Adipocyte (in vitro differentiated cells): Measurements from ENCODE around the gene SKI.
"Not testable (repeated sequence)": the region's sequence is repeated elsewhere in the genome, so short reads cannot be mapped to it uniquely, and the experiment has no call there.

Source experiments
- DNase-seq: peaks from one replicate; pipeline ENCODE4 v3.0.0-alpha.2; 2015; ENCODE audit warnings: low read depth
- H3K27me3 ChIP-seq: replicated peaks from 2 replicates; pipeline ENCODE4 v1.7.0; 2013; ENCODE audit warnings: mild to moderate bottlenecking, low read length, moderate library complexity; ENCODE audit not compliant: control insufficient read depth, insufficient read depth
- H3K36me3 ChIP-seq: 2 replicates; pipeline ENCODE4 v1.7.0; 2013; ENCODE audit warnings: low read length, mild to moderate bottlenecking, moderate library complexity; ENCODE audit not compliant: control insufficient read depth, insufficient read depth, severe bottlenecking
- H3K4me1 ChIP-seq: 2 replicates; pipeline ENCODE4 v1.7.0; 2013; ENCODE audit warnings: mild to moderate bottlenecking, low read length, moderate library complexity; ENCODE audit not compliant: control insufficient read depth, insufficient read depth
- H3K4me3 ChIP-seq: 2 replicates; pipeline ENCODE4 v1.7.0; 2013; ENCODE audit warnings: mild to moderate bottlenecking, low read length, moderate library complexity
- H3K9ac ChIP-seq: 2 replicates; pipeline ENCODE4 v1.7.0; 2013; ENCODE audit warnings: mild to moderate bottlenecking, low read length, moderate library complexity
- H3K9me3 ChIP-seq: 2 replicates; pipeline ENCODE4 v1.7.0; 2013; ENCODE audit warnings: mild to moderate bottlenecking, low read length, moderate library complexity; ENCODE audit not compliant: control insufficient read depth

SKI gene

GRCh38 chr1:2253036-2253796, 25.1 kb downstream of the SKI start:
- no peak overlapping the region for H3K9ac ChIP-seq
- no peak for DNase-seq
- H3K4me3 ChIP-seq: no peak overlapping the region
- H3K36me3 ChIP-seq: peaks cover 6% of the 10 kb centered on the region
- H3K4me1 ChIP-seq: peaks cover 31% of the 10 kb centered on the region
- no peaks in the 10 kb centered on the region for H3K9me3 ChIP-seq
- H3K27me3 ChIP-seq: no peaks in the 10 kb centered on the region

DNA sequence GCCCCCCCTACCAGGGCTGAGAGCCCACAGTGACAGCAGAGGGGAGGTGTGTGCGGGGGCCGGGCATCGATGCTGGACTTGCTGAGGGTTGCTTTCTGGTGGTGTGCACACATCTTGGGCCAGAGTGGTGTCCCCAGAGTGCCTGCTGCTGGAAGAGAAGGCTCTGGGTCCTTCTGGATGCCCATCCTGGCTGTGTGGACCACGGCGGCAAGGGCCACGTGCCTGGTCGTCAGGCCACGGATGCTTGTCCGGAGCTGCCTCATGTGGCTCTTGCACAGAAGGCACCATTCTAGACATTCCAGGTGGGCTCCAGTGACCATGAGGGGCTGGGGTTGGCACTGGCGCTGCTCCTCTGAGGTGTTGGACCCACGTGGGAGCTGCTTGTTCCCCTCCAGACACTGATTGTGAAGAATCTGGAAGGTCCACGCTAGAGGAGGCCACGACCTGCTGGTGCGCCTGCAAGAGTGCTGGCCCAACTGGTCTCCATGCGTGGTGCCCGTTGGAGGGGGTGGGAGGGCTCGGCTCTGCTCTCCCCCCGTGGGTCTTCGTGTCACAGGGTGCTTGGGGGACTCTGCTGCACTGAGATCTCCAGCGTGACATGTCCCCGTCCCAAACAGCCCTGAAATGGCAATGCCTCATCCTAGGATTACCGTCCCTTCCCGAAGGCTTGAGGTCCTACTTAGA, 25.8 kb downstream of the SKI start:
- Histone ChIP-seq H3K9ac (no peak overlapping the region), H3K4me1 (peaks cover 36% of the 10 kb centered on the region), H3K9me3 (no peaks in the 10 kb centered on the region), H3K36me3 (peaks cover 6% of the 10 kb centered on the region), H3K27me3 (no peaks in the 10 kb centered on the region), H3K4me3 (no peak overlapping the region)
- no peak for DNase-seq

DNA sequence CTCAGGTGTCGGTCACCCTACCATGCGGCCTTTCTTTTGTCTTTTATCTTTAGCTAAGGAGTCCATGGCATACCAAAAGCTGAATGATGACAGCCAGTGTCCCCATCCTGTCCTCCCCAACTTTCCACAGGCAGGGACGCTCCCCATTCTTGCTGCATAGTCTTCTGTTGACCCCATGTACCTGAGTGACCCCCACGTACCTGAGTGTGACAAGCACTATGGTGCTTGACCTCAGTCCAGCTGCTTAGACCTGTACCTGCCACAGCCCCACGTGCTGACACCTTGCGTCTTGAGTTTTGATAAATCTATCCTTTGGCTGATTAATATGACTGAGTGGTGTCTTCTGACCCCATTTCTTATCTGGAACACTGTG, 26.9 kb downstream of the SKI start:
- no peaks in the 10 kb centered on the region for H3K9me3 ChIP-seq
- H3K4me1 ChIP-seq: peaks cover 40% of the 10 kb centered on the region

DNA sequence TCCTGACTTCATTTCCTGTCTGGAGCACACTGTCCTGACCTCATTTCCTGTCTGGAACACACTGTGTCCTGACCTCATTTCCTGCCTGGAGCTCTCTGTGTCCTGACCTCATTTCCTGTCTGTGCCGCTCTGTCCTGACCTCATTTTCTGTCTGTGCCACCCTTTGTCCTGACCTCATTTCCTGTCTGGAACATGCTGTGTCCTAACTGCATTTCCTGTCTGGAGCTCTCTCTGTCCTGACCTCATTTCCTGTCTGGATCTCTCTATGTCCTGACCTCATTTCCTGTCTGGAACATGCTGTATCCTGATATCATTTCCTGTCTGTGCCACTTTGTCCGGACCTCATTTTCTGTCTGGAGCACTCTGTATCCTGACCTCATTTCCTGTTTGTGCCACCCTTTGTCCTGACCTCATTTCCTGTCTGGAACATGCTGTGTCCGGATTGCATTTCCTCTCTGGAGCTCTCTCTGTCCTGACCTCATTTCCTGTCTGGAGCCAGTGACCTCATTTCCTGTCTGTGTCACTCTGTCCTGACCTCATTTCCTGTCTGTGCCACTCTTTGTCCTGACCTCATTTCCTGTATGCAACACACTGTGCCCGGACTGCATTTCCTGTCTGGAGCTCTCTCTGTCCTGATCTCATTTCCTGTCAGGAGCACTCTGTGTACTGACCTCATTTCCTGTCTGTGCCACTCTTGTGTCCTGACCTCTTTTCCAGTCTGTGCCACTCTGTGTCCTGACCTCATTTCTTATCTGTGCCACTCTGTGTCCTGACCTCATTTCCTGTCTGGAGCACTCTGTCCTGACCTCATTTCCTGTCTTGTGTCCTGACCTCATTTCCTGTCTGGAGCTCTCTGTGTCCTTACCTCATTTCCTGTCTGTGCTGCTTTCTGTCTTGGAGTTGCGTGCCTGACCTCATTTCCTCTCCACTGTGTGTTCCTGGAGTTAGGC, 27.6 kb downstream of the SKI start:
- peaks cover 6% of the 10 kb centered on the region for H3K36me3 ChIP-seq
- H3K4me1 ChIP-seq: peaks cover 36% of the 10 kb centered on the region
- no peak overlapping the region for H3K4me3 ChIP-seq

More for the DNA sequence above, 26.9 kb downstream of the SKI start:
- H3K4me3 ChIP-seq: no peak overlapping the region
- no peak for DNase-seq
- no peak overlapping the region for H3K9ac ChIP-seq
- H3K36me3 ChIP-seq: peaks cover 6% of the 10 kb centered on the region
- H3K27me3 ChIP-seq: no peaks in the 10 kb centered on the region

DNA sequence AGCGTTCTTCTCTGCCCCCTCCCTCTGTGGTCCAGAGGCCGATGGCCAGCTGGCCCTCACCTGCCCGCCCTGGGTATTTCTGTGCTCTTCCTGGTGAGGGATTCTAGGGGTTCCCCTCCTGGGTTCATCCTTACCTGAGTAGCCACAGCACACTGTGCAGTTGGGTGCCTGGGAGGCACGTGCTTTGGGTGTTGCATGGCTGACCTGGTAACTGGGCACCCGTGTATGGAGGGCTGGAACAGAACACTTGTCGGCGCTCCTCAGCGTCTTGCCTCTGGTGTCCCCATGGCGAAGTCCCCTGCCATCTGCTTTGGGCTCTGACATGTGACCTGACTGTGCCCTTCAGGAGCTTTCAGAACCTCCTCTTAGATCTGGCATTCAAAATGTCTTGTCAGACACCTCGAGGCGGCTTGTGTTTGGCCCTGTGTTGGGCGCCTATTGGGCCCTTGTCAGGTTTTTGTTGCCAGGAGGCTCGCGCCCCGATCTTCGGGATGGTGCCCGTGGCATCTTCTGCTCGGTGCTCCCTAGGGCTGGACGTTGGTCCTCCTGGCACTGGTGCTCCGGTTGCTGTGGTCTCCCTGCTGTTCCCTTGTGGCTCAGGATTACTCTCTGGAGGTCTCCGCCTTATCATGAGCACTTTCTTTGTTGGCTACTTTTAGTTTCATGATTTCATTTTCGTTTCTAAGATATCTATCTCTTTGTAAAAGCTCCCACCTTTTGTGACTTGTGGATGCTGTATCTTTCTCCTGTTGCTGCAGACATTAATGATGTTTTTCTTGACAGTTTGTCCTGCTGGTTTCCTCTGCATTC, 28.5 kb downstream of the SKI start:
- no peak overlapping the region for H3K9ac ChIP-seq
- peaks cover 6% of the 10 kb centered on the region for H3K36me3 ChIP-seq
- H3K27me3 ChIP-seq: no peaks in the 10 kb centered on the region
- DNase-seq: no peak
- H3K4me3 ChIP-seq: no peak overlapping the region
- peaks cover 29% of the 10 kb centered on the region for H3K4me1 ChIP-seq
- no peaks in the 10 kb centered on the region for H3K9me3 ChIP-seq

More for the DNA sequence above, 27.6 kb downstream of the SKI start:
- Histone ChIP-seq H3K9me3 (no peaks in the 10 kb centered on the region), H3K9ac (no peak overlapping the region), H3K27me3 (no peaks in the 10 kb centered on the region)
- DNase-seq: peak; percentile 32

- no peaks in the 10 kb centered on the region for H3K9me3 ChIP-seq
- peaks cover 6% of the 10 kb centered on the region for H3K36me3 ChIP-seq
- H3K27me3 ChIP-seq: no peaks in the 10 kb centered on the region
- no peak for DNase-seq
- H3K4me3 ChIP-seq: no peak overlapping the region
- no peak overlapping the region for H3K9ac ChIP-seq
- peaks cover 26% of the 10 kb centered on the region for H3K4me1 ChIP-seq
Observed at GRCh38 chr1:2257245-2257627, 29.1 kb downstream of the SKI start.

DNA sequence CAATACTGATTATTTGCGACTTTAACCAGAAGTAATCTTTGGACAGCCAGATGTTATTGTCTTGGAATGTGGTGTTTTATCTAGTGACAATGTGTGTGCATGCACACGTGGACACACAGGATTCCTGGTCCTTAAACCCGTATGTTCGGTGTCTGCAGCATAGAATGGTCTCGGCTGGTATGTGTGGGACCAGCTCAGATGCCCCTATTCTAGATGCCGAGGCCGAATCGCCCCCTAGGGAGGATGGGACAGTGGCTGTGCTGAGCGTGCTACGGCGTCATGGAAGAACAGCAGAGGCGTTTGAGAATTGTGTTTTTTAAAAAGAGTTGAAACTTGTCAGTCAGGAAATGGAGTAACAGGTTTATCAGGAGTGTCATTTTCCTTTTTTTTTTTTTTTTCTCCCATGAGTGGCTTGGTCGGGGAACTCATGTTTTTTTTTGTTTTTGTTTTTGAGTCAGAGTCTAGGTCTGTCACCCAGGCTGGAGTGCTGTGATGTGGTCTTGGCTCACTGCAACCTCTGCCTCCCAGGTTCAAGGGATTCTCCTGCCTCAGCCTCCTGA, 30.1 kb downstream of the SKI start:
- peak overlapping the region; percentile 20 for H3K9ac ChIP-seq
- no peak overlapping the region for H3K4me3 ChIP-seq
- H3K36me3 ChIP-seq: peaks cover 6% of the 10 kb centered on the region
- DNase-seq: no peak
- H3K4me1 ChIP-seq: peaks cover 26% of the 10 kb centered on the region
- H3K9me3 ChIP-seq: no peaks in the 10 kb centered on the region
- H3K27me3 ChIP-seq: no peaks in the 10 kb centered on the region

- no peaks in the 10 kb centered on the region for H3K27me3 ChIP-seq
- no peak overlapping the region for H3K4me3 ChIP-seq
- DNase-seq: no peak
- no peak overlapping the region for H3K9ac ChIP-seq
- no peaks in the 10 kb centered on the region for H3K9me3 ChIP-seq
- peaks cover 26% of the 10 kb centered on the region for H3K4me1 ChIP-seq
- H3K36me3 ChIP-seq: no peaks in the 10 kb centered on the region
Observed at GRCh38 chr1:2258996-2259395, 30.9 kb downstream of the SKI start.

DNA sequence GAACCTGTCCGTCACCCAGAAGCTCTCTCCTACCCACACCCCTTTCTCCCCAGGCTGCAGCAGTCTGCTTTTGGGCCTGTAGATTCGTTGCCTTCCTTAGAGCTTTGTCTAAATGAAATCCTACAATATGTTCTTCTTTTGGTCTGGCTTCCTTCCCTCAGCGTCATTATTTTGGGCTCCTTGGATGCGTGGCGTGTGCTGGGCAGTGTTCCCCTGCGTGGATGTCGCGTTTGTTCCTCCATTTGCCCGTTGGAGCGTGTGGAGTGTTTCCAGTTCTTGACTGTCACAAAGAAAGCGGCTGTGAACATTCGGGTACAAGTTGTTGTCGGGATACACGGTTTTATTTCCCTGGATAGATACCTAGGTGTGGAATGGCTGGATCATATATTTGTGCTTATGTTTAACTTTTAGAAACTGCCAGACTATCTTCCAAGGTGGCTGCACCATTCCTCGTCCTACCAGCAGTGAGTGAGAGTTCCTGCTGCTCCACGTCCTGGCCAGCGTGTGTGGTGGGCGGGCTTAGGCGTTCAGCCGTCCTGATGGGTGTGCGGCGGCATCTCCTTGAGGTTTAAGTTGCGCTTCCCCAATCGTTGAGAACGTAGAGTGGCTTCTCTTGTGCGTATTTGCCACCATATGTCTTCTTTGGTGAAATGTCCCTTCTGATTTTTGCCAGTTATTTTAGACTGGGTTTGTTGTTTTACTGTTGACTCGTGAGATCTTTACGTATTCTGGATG, 31.7 kb downstream of the SKI start:
- no peak overlapping the region for H3K9ac ChIP-seq
- no peaks in the 10 kb centered on the region for H3K36me3 ChIP-seq
- no peak for DNase-seq
- no peaks in the 10 kb centered on the region for H3K27me3 ChIP-seq
- no peaks in the 10 kb centered on the region for H3K9me3 ChIP-seq
- H3K4me1 ChIP-seq: peaks cover 26% of the 10 kb centered on the region
- no peak overlapping the region for H3K4me3 ChIP-seq

DNA sequence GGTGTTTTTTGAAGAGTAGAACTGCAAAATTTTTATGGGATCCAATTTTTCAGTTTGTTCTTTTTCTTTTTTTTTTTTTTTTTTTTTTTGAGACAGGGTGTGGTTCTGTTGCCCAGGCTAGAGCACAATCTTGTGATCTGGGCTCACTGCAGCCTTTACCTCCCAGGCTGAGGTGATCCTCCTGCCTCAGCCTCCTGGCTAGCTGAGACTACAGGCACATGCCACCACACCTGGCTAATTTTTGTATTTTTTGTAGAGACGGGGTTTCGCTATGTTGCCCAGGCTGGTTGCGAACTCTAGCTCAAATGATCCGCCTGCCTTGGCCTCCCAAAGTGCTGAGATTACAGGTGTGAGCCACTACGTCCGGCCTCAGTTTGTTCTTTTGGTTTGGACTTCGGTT, 32.4 kb downstream of the SKI start:
- not testable (repeated sequence) for H3K9ac ChIP-seq, H3K4me3 ChIP-seq, H3K27me3 ChIP-seq, H3K36me3 ChIP-seq, H3K9me3 ChIP-seq, DNase-seq
- peaks cover 26% of the 10 kb centered on the region for H3K4me1 ChIP-seq
